Measurements from ENCODE around the gene ZNF419.

DNA sequence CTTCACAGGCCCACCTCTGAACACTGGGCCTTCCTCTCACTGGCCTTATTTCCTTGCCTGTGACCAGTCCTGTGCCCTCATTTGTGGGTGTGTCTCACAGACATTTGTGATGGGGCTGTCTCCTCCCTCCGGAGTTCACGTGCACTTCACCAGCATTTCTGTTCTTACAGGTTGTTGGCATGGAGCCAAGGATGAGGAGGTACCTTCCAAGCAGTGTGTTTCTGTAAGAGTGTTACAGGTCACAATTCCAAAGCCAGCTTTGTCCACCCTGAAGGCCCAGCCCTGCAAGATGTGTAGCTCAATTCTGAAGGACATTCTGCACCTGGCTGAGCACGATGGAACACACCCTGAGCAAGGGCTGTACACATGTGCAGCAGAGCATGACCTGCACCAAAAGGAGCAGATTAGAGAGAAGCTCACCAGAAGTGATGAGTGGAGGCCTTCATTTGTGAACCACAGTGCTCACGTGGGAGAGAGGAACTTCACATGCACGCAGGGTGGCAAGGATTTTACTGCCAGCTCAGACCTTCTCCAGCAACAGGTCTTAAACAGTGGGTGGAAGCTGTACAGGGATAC is 44.3 kb upstream of the ZNF419 start:
- TF ChIP-seq RARB (CRISPR knock-in tag; IDR thresholded peaks at IDR 0.05) (no peak), TCF4 (CRISPR knock-in tag; IDR thresholded peaks at IDR 0.05; ENCODE audit: borderline replicate concordance) (no peak), ARNTL (CRISPR knock-in tag; IDR thresholded peaks at IDR 0.05; ENCODE audit: borderline replicate concordance, low read depth) (no peak), ZFP3 (CRISPR knock-in tag; IDR thresholded peaks at IDR 0.05) (no peak), CSDC2 (CRISPR knock-in tag; IDR thresholded peaks at IDR 0.05) (no peak), CREB5 (CRISPR knock-in tag; IDR thresholded peaks at IDR 0.05; ENCODE audit: low read depth) (no peak), PPARA (CRISPR knock-in tag; IDR thresholded peaks at IDR 0.05; ENCODE audit: borderline replicate concordance) (no peak), SNAI2 (CRISPR knock-in tag; IDR thresholded peaks at IDR 0.05) (no peak), ISL1 (CRISPR knock-in tag; IDR thresholded peaks at IDR 0.05) (no peak), TOX (CRISPR knock-in tag; IDR thresholded peaks at IDR 0.05; ENCODE audit: borderline replicate concordance) (no peak), ZFP30 (CRISPR knock-in tag; IDR thresholded peaks at IDR 0.05) (no peak)
- TF ChIP-seq, protein P1, sequence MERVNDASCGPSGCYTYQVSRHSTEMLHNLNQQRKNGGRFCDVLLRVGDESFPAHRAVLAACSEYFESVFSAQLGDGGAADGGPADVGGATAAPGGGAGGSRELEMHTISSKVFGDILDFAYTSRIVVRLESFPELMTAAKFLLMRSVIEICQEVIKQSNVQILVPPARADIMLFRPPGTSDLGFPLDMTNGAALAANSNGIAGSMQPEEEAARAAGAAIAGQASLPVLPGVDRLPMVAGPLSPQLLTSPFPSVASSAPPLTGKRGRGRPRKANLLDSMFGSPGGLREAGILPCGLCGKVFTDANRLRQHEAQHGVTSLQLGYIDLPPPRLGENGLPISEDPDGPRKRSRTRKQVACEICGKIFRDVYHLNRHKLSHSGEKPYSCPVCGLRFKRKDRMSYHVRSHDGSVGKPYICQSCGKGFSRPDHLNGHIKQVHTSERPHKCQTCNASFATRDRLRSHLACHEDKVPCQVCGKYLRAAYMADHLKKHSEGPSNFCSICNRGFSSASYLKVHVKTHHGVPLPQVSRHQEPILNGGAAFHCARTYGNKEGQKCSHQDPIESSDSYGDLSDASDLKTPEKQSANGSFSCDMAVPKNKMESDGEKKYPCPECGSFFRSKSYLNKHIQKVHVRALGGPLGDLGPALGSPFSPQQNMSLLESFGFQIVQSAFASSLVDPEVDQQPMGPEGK (CRISPR knock-in tag; IDR thresholded peaks at IDR 0.05; ENCODE audit: borderline replicate concordance), result no peak
- TF ChIP-seq, protein P2, sequence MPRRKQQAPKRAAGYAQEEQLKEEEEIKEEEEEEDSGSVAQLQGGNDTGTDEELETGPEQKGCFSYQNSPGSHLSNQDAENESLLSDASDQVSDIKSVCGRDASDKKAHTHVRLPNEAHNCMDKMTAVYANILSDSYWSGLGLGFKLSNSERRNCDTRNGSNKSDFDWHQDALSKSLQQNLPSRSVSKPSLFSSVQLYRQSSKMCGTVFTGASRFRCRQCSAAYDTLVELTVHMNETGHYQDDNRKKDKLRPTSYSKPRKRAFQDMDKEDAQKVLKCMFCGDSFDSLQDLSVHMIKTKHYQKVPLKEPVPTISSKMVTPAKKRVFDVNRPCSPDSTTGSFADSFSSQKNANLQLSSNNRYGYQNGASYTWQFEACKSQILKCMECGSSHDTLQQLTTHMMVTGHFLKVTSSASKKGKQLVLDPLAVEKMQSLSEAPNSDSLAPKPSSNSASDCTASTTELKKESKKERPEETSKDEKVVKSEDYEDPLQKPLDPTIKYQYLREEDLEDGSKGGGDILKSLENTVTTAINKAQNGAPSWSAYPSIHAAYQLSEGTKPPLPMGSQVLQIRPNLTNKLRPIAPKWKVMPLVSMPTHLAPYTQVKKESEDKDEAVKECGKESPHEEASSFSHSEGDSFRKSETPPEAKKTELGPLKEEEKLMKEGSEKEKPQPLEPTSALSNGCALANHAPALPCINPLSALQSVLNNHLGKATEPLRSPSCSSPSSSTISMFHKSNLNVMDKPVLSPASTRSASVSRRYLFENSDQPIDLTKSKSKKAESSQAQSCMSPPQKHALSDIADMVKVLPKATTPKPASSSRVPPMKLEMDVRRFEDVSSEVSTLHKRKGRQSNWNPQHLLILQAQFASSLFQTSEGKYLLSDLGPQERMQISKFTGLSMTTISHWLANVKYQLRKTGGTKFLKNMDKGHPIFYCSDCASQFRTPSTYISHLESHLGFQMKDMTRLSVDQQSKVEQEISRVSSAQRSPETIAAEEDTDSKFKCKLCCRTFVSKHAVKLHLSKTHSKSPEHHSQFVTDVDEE (CRISPR knock-in tag; IDR thresholded peaks at IDR 0.05), result no peak

Data from SK-N-SH treated with all-trans-retinoic acid at 6 μM for 48 hours (cell line).